HEK293T (cell line): Measurements from ENCODE around the gene HLF.

ENCODE experiments used
- NFRKB ChIP-seq: fragments of 450-650 bp; IDR thresholded peaks from 2 replicates; pipeline ENCODE4 v1.6.1; 2016; ENCODE audit warnings: mild to moderate bottlenecking, moderate library complexity
- SUZ12 ChIP-seq: fragments of 450-650 bp; IDR thresholded peaks from 2 replicates; pipeline ENCODE4 v1.6.1; 2016; ENCODE audit warnings: mild to moderate bottlenecking

GRCh38 chr17:55291114-55291507 is 26.4 kb downstream of the HLF start:
- TF ChIP-seq NFRKB = no peak
- no peak for TF ChIP-seq SUZ12
